Activated CD4-positive, alpha-beta T cell treated with anti-CD3 and anti-CD28 coated beads for 4 hours (primary cell): Measurements from ENCODE around the gene PEX7.
"Not testable (repeated sequence)": the region's sequence is repeated elsewhere in the genome, so short reads cannot be mapped to it uniquely, and the experiment has no call there.

ENCODE experiments used
- DNase-seq, 2 donors: peaks; one replicate each; pipeline ENCODE4 v3.0.0-alpha.2; 2020

Gene PEX7

DNA sequence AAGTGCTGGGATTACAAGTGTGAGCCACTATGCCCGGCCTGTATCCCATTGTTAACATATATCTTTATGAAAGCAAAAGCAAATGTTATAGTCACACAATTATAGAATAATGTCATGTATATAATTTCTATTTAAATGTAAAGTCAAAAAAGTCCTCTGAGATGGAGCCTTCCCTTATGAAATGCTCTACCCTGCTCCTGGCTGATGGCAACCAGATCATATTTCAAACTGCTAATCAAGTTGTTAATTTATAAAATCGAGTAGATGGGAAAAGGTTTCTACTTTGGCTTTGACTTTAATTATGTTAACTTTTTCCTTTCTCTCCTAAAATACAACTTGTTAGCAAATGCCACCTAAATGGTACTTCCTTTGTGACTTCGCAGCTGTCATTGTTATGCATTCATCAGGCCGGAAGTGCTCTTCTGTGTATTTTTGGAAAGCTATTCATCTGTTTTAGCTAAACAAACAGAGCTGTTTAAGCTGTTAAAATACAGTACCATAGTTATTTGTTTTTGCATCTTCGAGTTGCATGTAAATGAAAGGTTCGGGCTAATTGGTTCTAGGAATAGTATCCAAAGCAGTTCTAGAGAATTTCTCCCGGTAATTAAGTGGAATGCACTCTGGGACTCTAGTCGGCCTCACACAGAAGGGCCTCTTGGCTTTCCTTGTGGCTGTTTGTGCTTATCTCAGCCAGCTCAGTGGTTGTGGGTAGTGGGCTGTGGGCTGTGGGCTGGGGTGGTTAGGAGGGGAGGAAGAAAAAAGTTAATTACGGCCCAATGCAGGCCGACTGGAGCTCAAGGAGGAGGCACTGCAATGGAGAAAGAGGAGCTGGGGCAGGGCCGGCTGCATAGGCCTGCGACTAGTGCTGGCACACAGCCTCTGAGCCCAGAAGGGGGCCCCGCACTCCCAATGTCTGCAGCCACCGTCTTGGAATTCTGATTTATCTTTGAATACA, 134.5 kb downstream of the PEX7 start:
- no peak for DNase-seq

DNA sequence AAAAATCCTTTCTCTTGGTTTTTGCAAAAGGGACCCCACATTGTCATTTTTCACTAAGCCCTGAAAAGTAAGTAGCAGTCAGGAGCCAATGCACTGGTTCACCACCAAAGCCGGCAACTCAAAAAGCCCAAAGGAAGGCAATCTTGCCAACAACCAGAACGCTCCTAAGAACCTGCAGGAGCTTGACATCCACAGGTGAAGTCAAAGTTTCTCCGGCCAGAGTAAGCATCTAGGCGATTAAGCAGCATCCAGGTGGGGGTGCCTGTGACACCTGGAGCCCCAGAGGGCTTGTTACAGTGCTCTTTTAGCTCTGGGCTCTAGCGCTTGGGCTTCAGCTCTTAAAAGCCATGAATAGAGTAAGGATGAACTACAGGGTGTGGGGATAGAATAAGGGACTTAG, 135.8 kb downstream of the PEX7 start:
- DNase-seq: no peak

DNA sequence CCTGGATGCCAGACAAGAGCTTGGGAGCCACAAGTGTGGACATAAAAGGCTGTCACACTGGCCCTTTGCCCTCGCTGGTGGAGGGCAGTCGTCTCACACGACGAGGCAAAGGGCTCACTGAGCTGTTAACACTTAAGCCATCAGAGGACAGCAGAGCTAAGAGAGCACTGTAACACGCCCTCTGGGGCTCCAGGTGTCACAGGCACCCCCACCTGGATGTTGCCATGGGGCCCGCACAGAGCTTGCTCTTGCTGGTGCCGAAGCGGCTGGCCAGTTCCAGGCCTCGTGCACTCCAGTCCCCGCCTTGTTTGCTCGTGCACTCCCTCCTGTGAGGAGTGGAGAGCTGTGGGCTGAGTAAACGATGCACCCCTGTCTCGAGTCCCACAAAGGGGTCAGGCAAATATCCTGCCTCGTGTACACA, 137.1 kb downstream of the PEX7 start:
- no peak for DNase-seq

DNA sequence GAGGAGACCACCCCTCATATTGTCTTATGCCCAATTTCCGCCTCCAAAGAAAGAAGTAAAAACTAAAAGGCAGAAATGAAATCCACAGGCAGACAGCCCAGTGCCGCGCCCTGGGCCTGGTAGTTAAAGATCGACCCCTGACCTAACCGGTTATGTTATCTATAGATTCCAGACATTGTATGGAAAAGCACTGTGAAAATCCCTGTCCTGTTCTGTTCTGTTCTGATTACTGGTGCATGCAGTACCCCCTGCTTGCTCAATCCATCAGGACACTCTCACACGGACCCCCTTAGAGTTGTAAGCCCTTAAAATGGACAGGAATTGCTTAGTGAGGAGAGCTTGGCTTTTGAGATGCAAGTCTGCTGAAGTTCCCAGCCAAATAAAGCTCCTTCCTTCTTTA, 137.5 kb downstream of the PEX7 start:
- not testable (repeated sequence) for DNase-seq

DNA sequence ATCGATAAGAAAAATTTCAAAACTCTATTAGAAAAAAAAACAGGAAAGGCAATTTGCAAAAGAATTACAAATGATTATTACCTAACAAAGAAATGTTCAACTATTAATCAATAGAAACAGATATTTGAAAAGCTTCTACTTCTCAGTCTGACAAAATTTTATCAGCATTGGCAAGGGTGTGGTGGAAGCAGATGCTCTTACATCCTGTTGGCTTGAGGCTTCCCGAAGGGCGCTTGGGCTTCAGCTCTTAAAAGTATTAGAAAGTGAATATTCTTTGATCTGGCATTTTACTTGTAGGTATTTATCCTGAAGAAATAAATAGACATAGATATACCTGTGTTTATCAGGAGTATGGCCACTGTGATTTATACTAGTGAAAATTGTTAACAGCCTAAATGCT, 138.4 kb downstream of the PEX7 start:
- no peak for DNase-seq

DNA sequence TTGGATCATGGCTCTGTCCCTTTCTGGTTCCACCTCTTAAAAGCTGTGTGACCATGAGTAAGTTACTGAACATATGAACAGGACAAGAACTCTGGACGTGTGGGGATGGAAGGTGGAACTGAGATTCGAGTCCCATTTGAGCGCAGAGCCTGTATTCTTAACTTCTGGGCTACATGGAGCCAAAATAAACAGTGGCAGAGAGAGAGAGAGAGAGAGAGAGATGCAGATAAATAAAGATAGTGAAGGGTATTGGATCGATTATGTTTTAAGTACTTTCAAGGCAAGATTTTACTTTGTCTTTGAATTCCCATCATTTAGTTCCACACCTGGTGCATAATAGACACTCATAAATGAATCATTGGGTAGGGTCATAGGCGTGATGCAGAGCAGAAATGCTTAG, 139.5 kb downstream of the PEX7 start:
- no peak for DNase-seq

DNA sequence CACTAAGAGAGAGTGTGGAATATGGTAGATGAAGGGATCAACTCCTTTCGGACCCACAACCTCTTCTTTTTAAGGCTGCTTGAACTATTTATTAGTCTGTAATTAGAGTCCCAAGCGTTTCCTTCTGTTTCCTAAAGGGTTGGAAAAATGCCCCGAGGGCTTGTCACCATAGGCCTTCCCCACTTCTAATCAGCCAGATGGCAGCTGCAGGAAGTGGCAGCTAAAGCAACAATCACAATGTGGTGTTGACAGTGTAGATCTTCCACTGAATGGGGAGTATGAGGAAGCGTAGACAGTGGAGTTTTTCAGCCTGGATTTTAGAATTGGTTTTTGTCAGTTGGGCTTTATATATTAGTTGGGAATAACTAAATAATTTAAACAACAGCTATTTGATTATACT, 140.3 kb downstream of the PEX7 start:
- no peak for DNase-seq

DNA sequence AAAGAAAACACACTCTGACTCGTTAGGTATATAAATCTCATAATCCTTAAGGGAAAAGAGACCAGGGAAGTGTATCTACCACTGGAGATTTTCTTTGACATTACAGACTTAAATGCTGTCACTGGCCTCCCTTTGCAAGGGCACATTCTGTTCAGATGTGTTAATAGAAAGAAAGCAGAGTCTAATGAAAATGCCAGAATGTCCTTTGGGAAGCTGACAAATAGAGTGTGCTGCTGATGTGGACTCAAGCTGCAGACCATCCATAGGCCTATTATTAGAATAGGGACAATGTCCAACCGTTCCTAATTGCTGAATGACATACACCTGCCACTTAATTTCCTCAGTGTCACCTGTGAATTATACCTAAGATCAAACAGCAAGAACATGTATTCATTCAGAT, 140.9 kb downstream of the PEX7 start:
- DNase-seq: no peak
